ENCODE data around the gene CYB561A3.

The CYB561A3 gene

DNA sequence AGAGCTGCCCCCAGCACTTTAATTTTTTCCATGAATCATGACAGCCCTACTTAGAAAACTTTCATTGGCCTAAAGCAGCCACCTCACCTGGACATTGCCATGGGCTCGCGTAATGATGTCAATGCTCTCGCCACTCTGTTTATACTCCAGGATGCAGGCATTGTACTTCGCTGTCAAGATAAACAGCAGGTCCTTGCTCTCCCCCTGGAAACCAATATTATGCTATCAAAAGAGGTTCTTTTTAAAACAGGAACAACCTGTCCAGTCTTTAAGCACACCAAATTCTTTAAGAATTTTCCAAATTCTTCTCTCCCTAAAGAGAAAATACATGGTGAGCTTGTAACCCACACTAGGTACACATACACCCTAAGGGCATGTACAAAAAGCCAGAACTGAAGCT lies 31.8 kb downstream of the CYB561A3 start:
- in situ Hi-C loops (cut with MboI; ENCODE audit: low sequenced_read_pairs, unreplicated experiment) = no loop called here
- DNase-seq (ENCODE audit: low spot score) = no peak
- TF ChIP-seq, protein P1, sequence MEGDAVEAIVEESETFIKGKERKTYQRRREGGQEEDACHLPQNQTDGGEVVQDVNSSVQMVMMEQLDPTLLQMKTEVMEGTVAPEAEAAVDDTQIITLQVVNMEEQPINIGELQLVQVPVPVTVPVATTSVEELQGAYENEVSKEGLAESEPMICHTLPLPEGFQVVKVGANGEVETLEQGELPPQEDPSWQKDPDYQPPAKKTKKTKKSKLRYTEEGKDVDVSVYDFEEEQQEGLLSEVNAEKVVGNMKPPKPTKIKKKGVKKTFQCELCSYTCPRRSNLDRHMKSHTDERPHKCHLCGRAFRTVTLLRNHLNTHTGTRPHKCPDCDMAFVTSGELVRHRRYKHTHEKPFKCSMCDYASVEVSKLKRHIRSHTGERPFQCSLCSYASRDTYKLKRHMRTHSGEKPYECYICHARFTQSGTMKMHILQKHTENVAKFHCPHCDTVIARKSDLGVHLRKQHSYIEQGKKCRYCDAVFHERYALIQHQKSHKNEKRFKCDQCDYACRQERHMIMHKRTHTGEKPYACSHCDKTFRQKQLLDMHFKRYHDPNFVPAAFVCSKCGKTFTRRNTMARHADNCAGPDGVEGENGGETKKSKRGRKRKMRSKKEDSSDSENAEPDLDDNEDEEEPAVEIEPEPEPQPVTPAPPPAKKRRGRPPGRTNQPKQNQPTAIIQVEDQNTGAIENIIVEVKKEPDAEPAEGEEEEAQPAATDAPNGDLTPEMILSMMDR (IDR thresholded peaks at IDR 0.05; ENCODE audit: borderline replicate concordance, control extremely low read depth, extremely low read depth, insufficient read depth, missing control alignments) = no peak

DNA sequence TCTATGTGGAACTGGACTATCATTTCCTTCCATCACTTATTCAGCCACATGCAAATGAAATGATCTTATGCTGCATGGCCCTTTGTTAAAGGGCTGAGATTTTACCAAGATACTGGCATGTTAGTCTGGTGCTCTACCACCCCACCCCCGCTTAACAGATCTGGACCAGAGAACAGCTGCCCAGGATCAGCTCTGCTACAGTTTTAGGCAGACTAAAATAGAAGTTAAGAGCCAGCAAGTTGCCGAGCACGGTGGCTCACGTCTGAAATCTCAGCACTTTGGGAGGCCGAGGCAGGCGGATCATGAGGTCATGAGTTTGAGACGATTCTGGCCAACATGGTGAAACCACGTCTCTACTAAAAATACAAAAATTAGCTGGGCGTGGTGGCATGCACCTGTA lies 33.3 kb downstream of the CYB561A3 start:
- DNase-seq (ENCODE audit: low spot score) = no peak
- in situ Hi-C loops (cut with MboI; ENCODE audit: low sequenced_read_pairs, unreplicated experiment) = no loop called here
- TF ChIP-seq, protein P1 (IDR thresholded peaks at IDR 0.05; ENCODE audit: borderline replicate concordance, control extremely low read depth, extremely low read depth, insufficient read depth, missing control alignments) = no peak

DNA sequence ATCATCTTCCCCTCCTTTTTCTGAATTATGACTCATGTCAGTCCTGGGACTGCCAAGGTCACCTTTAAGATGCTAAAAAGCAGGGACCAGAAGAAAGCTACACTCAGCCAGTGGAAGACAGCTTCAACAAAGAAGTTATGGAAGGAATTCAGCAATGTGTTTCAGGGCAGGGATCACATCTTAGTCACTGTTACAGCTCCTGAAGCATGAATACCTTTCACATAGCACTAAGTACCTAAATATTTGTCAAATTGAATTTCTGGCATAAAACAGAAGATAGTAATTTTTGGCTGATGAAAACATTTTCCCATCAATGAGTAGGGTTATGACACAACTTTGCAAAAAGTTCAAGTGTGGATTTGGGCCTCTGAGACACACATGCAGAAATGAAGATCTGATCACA lies 34.0 kb downstream of the CYB561A3 start:
- TF ChIP-seq, protein P1 (IDR thresholded peaks at IDR 0.05; ENCODE audit: borderline replicate concordance, control extremely low read depth, extremely low read depth, insufficient read depth, missing control alignments) = no peak
- DNase-seq (ENCODE audit: low spot score) = no peak
- in situ Hi-C loops (cut with MboI; ENCODE audit: low sequenced_read_pairs, unreplicated experiment) = no loop called here

DNA sequence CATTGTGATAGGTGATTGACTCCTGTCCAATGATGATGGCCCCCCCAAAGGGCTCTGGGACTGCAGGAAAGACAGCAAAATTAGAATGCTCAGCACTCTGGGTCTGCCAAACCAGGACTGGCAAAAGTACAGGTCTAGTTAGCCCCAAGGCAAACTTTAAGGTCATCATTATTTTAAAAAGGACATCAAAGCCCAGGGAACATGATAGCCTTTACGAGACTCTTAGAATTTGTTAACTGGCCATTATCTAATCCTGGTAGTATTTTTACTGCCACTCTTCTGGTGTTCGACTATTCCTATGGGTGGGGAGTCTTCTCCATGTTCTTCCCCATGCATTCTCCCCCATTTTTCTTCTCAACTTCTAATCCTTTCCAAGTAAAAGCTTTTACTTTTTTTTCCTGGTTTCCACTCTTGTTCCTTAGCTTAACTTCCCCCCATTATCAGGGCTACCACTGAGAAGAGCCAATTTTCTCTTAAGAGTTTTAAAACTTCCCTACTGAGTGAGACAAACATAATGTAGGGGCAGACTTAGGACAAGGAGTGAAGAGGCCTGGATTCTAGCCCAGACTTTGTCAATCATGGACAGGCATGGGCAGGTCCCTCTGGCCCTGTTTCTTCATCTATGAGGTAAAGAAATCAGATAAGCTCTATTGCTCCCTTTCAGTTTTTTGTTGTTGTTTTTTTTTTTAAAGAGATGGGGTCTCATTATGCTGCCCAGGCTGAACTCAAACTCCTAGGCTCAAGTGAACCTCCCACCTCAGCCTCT lies 35.9 kb downstream of the CYB561A3 start:
- in situ Hi-C loops (cut with MboI; ENCODE audit: low sequenced_read_pairs, unreplicated experiment) = no loop called here
- no peak for DNase-seq (ENCODE audit: low spot score)
- TF ChIP-seq, protein P1 (IDR thresholded peaks at IDR 0.05; ENCODE audit: borderline replicate concordance, control extremely low read depth, extremely low read depth, insufficient read depth, missing control alignments) = no peak

DNA sequence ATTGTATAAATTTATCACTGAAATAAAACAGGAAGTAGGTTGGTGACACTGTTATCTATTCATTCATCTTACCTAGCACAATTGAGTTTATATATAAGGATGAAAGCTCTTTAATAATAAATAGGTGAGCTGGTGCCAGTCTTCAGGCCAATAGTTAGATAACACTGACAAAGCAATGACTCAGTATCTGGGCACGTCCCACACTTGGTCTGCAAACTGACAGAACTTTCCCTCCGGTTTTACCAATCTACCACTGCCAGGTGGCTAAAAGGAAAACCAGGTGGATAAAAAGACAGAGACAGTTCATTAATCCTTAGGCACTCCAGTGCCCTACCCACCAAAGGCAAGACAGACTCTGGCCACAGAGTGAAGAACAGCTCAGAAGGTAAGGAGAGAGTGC lies 46.4 kb downstream of the CYB561A3 start:
- DNase-seq (ENCODE audit: low spot score) = no peak
- in situ Hi-C loops (cut with MboI; ENCODE audit: low sequenced_read_pairs, unreplicated experiment) = no loop called here
- TF ChIP-seq, protein P1 (IDR thresholded peaks at IDR 0.05; ENCODE audit: borderline replicate concordance, control extremely low read depth, extremely low read depth, insufficient read depth, missing control alignments) = no peak

DNA sequence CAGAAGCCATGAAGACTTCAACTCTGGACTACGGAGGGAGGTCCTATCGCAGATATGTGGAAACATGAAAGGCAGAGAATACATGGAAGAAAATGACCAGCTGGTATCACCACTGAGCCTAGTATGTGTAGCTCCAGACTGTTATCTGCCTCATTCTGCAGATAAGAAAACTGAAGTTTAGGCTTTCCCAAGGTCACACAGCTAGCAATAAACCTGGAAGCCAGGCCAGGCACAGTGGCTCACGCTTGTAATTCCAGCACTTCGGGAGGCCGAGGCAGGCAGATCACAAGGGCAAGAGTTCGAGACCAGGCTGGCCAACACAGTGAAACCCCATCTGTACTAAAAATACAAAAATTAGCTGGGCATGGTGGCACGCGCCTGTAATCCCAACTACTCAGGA lies 50.9 kb downstream of the CYB561A3 start:
- DNase-seq (ENCODE audit: low spot score) = no peak
- TF ChIP-seq, protein P1 (IDR thresholded peaks at IDR 0.05; ENCODE audit: borderline replicate concordance, control extremely low read depth, extremely low read depth, insufficient read depth, missing control alignments) = no peak
- in situ Hi-C loops (cut with MboI; ENCODE audit: low sequenced_read_pairs, unreplicated experiment) = no loop called here

Measured in GM13976 (cell line).